HepG2 (cell line): ENCODE measurements around the gene ZNF181. TPM values are rescaled to one million over a fixed set of nuclear protein-coding genes. Genes with fewer than 3 reads are reported as not detected.
A peak's percentile ranks its signal among the peaks of the same experiment; 100 is the strongest.

Experiments used
- CBX1 ChIP-seq: IDR thresholded peaks from one replicate; pipeline ENCODE4 v1.6.1; 2016; ENCODE audit warnings: antibody characterized with exemption, low read depth
- CCDC6 ChIP-seq: sonication (generic); formaldehyde crosslinking; IDR thresholded peaks from 2 replicates; pipeline ENCODE4 v1.8.1; 2022; ENCODE audit warnings: mild to moderate bottlenecking, missing genetic modification reagents, moderate library complexity
- CHCHD3 ChIP-seq: sonication (generic); formaldehyde crosslinking; IDR thresholded peaks from 2 replicates; pipeline ENCODE4 v1.8.0; 2022; ENCODE audit warnings: mild to moderate bottlenecking, missing genetic modification reagents, moderate library complexity
- CREB1 ChIP-seq, 2 experiments: fragments of 450-650 bp in 1 of 2; IDR thresholded peaks; 2 replicates each; pipeline ENCODE4 v1.6.1; 2016 to 2017; ENCODE audit warnings: control low read depth in 1 of 2, mild to moderate bottlenecking in 1 of 2, missing compliant biosample characterization in 1 of 2, missing genetic modification characterization in 1 of 2
- MYNN ChIP-seq: sonication (generic); formaldehyde crosslinking; IDR thresholded peaks from 2 replicates; pipeline ENCODE4 v1.4.0; 2020; ENCODE audit warnings: mild to moderate bottlenecking, low read depth, missing genetic modification reagents
- PBX3 ChIP-seq: sonication (generic); formaldehyde crosslinking; IDR thresholded peaks from 2 replicates; pipeline ENCODE4 v1.8.1; 2023; ENCODE audit warnings: missing genetic modification reagents, inconsistent platforms, borderline replicate concordance
- SNAI1 ChIP-seq: sonication (generic); formaldehyde crosslinking; IDR thresholded peaks from 2 replicates; pipeline ENCODE4 v1.5.0; 2020; ENCODE audit warnings: mild to moderate bottlenecking, missing genetic modification reagents, borderline replicate concordance
- ZBTB14 ChIP-seq: sonication (generic); formaldehyde crosslinking; IDR thresholded peaks from 2 replicates; pipeline ENCODE4 v1.4.0; 2020; ENCODE audit warnings: missing genetic modification reagents
- ZBTB2 ChIP-seq: sonication (generic); formaldehyde crosslinking; IDR thresholded peaks from 2 replicates; pipeline ENCODE4 v1.8.0; 2022; ENCODE audit warnings: low read depth, missing genetic modification reagents
- ZNF230 ChIP-seq: sonication (generic); formaldehyde crosslinking; IDR thresholded peaks from 2 replicates; pipeline ENCODE4 v1.4.0; 2020; ENCODE audit warnings: mild to moderate bottlenecking, missing genetic modification reagents
- ZNF232 ChIP-seq: sonication (generic); formaldehyde crosslinking; IDR thresholded peaks from 2 replicates; pipeline ENCODE4 v1.4.0; 2020; ENCODE audit warnings: missing genetic modification reagents, borderline replicate concordance
- ZNF280D ChIP-seq: sonication (generic); formaldehyde crosslinking; IDR thresholded peaks from 2 replicates; pipeline ENCODE4 v1.5.1; 2020; ENCODE audit warnings: mild to moderate bottlenecking, missing genetic modification reagents
- ZNF567 ChIP-seq: sonication (generic); formaldehyde crosslinking; IDR thresholded peaks from 2 replicates; pipeline ENCODE4 v1.8.1; 2023; ENCODE audit warnings: mild to moderate bottlenecking, missing genetic modification reagents, borderline replicate concordance
- ZNF776 ChIP-seq: sonication (generic); formaldehyde crosslinking; IDR thresholded peaks from 2 replicates; pipeline ENCODE4 v1.4.0; 2020; ENCODE audit warnings: mild to moderate bottlenecking, missing genetic modification reagents
- polyA plus RNA-seq, 8 experiments: library from polyadenylated mRNA; depleted of rRNA in 3 of 8; stranded (reverse) in 7 of 8; unstranded in 1 of 8; fragments of >200 nt; fragmentation: Illumina TruSeq in 4 of 8; extraction: Trizol in 4 of 8; gene quantifications; 2 replicates each; pipeline versions ENCODE4 v1.2.1 to v1.2.3, GENCODE V29; 2011 to 2016; ENCODE audit warnings: low read depth in 4 of 8, missing spikeins in 1 of 8, mixed read lengths in 1 of 8; ENCODE audit not compliant: insufficient read depth in 1 of 8
- total RNA-seq, 5 experiments: library from RNA; depleted of rRNA; stranded (reverse); fragments of >200 nt; fragmentation: Illumina TruSeq; extraction: Trizol; gene quantifications; 2 replicates each; pipeline ENCODE4 v1.2.3, GENCODE V29; 2016; ENCODE audit warnings: low read depth in 1 of 5

The ZNF181 gene
- total and polyA plus RNA-seq, 2 of the 13 experiments (the other 11 are each of a cell fraction or from before 2014, with no cell fraction given): 10.6 to 15.5 TPM

GRCh38 chr19:34734537-34735103, 577 bp downstream of the ZNF181 start (continued):
- no peak for TF ChIP-seq ZNF280D
- no peak; the same call in 1 of the 2 replicates for TF ChIP-seq ZNF232
- no peak for TF ChIP-seq ZBTB2 (CRISPR knock-in tag)
- TF ChIP-seq CCDC6 (CRISPR knock-in tag): no peak
- TF ChIP-seq CREB1 (IDR thresholded peaks at IDR 0.05): peak; percentile 95
- TF ChIP-seq CREB1 (CRISPR knock-in tag; IDR thresholded peaks at IDR 0.05): peak; percentile 84
- TF ChIP-seq ZNF230 (CRISPR knock-in tag): no peak; the same call in 1 of the 2 replicates
- 0 out of 2 replicates have a peak, but pooled peaks have one; percentile 11 for TF ChIP-seq ZNF567 (CRISPR knock-in tag)
- TF ChIP-seq CHCHD3: no peak
- no peak for TF ChIP-seq ZBTB14 (CRISPR knock-in tag)
- TF ChIP-seq SNAI1 (CRISPR knock-in tag): no peak
- no peak for TF ChIP-seq MYNN
- no peak for TF ChIP-seq ZNF776
- TF ChIP-seq PBX3 (CRISPR knock-in tag): no peak
- TF ChIP-seq CBX1: no peak
